GM18873 (cell line): ENCODE measurements around the gene THAP8.

Source experiments
- ATAC-seq: cut with Tn5 transposase; IDR thresholded peaks from one replicate; pipeline ENCODE4 v1.9.1; 2021; ENCODE audit warnings: mild to moderate bottlenecking, moderate library complexity, moderate number of reproducible peaks; ENCODE audit not compliant: unreplicated experiment, low FRiP score

THAP8 gene

GRCh38 chr19:35996777-35997176, 57.3 kb downstream of the THAP8 start:
- no peak for ATAC-seq

- ATAC-seq = peak; percentile 67
These were observed 58.8 kb downstream of the THAP8 start, which contains the start of gene SDHAF1 for GRCh38 chr19:35995048-35995993. Gene SDHAF1, plus strand, starts transcription at chr19:35995188. Its CDS starts 87 bp downstream, at chr19:35995275.

DNA sequence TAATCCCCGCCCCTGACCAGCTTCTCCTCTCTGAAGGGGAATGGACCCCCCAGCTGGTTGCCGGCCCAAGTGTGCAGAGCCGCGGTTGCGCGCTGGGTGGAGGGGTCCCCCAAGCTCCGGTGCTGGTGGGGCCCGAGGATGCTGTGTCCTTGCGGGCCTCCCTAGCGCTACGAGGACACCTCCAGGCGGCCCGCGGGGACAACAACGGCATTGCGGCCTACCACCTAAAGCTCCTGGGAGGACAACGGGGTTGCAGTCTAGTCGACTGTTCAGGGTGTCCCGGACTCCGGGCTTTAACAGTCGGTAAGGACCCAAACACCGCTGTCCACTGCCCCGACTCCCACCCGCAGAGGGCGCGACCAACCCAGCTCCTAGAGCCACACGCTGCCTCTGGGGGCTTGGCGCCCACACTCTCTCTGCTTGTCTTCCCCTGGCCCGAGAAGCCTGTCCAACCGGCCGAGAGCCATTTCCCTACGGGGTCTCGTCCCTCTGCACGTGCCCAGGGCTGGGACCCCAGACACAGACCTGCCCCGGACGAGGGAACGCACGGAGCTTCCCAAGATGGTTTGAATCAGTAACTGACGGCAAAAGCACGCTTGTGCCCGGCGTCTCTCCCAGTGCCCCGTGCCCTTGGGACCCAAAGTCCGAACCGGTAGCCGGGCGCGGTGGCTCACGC, 60.0 kb downstream of the THAP8 start:
- no peak for ATAC-seq

- no peak for ATAC-seq
These were observed 60.9 kb downstream of the THAP8 start for GRCh38 chr19:35992907-35993765.

DNA sequence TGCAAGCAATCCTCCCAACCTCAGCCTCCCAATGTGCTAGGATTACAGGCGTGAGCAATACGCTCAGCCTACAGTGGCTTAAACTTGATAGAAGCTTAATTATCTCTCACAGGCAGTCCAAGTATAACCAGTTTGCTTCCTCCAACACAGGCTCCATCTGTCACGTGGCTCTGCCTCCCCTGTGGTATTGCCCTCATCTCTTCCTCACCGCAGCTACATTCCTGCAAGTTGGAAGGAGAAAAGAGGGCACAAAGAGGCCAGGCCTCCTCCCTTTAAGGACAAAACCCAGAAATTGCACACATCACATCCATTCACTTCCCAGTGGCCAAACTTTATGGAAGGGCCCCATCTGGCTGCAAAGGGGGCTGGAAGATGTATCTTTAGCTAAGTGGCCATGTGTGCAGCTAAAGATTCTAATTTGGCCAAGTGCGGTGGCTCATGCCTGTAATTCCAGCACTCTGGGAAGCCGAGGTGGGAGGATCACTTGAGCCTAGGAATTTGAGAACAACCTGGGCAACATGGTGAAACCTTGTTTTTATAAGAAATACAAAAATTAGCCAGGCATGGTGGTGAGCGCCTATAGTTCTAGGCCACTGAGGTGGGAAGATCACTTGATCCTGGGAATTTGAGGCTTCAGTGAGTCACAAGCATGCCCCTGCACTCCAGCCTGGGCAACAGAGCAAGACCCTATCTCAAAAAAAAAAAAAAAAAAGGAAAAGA, 62.2 kb downstream of the THAP8 start:
- ATAC-seq = no peak

GRCh38 chr19:35990771-35991730, 63.0 kb downstream of the THAP8 start:
- ATAC-seq = no peak

DNA sequence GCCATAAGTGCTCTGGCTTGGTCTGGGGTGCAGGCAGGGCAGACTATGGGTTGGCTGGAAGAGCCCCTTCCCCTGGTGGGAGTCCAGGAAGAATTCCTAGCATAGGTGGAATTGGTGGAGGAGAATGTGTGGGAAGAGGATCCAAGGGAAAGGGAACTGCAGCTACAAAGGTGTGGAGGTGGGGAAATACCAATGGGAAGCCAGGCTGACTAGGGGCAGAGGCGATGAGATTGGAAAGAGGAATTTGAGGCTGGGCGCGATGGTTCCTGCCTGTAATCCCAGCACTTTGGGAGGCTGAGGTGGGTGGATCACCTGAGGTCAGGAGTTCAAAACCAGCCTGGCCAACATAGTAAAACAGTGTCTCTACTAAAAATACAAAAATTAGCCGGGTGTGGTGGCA, 63.9 kb downstream of the THAP8 start:
- no peak for ATAC-seq

GRCh38 chr19:35988824-35989223, 65.3 kb downstream of the THAP8 start:
- ATAC-seq = no peak

DNA sequence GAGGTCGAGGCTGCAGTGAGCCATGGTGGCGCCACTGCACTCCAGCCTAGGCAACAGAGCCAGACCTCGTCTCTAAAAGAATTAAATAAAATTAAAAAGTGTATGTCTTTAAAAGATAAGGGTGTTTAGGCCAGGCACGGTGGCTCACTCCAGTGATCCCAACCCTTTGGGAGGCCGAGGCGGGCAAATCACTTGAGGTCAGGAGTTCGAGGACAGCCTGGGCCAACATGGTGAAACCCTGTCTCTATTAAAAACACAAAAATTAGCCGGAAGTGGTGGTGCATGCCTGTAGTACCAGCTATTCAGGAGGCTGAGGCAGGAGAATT, 66.6 kb downstream of the THAP8 start:
- ATAC-seq = no peak

DNA sequence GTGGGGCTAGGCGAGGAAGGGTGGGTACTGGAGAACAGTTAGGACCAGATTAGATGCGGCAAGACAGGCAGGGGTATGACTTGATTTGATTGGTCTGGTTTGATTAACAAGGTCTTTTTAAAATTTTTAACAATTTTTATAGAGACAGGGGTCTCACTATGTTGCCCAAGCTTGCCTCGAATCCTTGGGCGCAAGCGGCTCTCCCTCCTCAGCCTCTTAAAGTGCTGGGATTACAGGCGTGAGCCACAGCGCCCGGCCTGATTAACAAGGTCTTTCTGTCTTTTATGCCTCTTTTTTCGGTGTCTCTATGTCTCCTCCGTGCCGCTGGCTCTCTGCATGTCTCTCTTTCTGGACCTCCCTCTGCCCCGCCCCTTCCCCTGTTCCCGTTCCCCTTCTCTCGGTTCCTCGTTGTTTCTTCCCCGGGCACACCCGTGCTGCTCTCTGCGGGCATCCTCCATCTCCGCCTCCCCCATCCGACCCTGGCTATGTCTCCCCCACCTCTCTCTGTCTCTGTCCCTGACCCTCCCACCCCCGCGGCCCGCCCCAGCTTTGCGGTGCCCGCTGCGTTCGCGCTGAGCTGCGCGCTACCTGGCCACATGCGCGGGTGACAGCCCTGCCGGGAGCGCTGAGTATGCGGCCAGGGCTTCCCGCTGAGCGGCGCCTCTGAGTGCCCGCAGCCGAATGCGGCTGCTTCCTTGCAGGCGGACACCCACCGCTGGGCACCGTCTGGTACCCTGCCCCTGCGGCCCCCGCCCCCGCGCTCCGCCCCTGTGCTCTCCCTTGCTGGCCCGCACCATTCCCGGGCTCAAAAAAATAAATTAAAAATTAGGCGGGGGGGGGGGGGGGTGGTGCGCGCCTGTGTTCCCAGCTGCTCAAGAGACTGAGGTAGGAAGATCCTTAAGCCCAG, 67.2 kb downstream of the THAP8 start:
- ATAC-seq = no peak

DNA sequence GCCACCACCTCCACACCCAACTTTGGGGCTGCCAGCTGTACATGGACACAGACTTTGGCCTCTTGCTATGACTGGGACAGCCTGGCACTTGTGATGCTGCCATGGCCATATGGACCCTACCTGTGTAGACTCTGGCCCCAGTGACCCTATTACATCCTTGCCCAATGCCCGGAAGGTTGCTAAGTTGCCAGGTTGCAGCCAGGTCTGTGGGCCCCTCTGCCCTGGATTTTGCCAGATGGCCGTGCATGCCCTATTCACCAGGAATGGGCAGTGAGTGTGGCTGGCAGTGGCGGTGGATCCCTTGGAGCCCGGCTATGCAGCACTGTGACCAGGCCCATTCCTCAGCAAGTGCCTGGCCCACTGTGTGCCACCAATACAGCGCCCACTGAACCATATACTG, 68.0 kb downstream of the THAP8 start:
- no peak for ATAC-seq
